ENCODE measurements around the gene NETO1. TPM values are rescaled to one million over a fixed set of nuclear protein-coding genes. Genes with fewer than 3 reads are reported as not detected.

Gene NETO1
- total and polyA plus RNA-seq, 8 donors: 0.26 to 2.3 (median 1.3) TPM; not detected in 4

DNA sequence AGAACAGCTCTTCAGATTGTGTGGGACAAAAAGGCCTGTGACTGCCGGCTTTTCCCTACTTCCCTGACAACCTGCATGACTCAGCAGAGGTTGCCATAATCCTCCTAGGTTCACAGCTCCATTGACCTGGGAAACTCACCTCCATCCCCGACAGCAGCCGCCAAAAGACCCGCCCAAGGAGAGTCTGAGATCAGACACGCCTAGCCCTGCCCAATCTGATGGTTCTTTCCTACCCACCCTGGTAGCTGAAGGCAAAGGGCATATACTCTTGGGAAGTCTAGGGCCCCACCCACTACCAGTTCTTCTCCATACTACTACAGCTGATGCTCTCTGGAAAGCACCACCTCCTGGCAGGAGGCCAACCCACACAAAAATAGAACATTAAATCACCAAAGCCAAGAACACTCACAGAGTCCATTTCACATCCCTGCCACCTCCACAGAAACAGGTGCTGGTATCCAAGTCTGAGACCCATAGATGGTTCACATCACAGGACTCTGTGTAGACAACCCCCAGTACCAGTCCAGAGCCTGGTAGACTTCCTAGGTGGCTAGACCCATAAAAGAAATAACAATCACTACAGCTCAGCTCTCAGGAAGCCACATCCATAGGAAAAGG, 140.6 kb downstream of the NETO1 start:
- H3K27me3 ChIP-seq: no peaks in the 10 kb centered on the region
- H3K9me3 ChIP-seq: no peaks in the 10 kb centered on the region
- TF ChIP-seq, protein P1, sequence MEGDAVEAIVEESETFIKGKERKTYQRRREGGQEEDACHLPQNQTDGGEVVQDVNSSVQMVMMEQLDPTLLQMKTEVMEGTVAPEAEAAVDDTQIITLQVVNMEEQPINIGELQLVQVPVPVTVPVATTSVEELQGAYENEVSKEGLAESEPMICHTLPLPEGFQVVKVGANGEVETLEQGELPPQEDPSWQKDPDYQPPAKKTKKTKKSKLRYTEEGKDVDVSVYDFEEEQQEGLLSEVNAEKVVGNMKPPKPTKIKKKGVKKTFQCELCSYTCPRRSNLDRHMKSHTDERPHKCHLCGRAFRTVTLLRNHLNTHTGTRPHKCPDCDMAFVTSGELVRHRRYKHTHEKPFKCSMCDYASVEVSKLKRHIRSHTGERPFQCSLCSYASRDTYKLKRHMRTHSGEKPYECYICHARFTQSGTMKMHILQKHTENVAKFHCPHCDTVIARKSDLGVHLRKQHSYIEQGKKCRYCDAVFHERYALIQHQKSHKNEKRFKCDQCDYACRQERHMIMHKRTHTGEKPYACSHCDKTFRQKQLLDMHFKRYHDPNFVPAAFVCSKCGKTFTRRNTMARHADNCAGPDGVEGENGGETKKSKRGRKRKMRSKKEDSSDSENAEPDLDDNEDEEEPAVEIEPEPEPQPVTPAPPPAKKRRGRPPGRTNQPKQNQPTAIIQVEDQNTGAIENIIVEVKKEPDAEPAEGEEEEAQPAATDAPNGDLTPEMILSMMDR (IDR thresholded peaks at IDR 0.05): no peak
- H3K27ac ChIP-seq: no peak overlapping the region
- FAIRE-seq (no peak), ATAC-seq (no peak), DNase-seq (no peak)
- H3K36me3 ChIP-seq: no peaks in the 10 kb centered on the region
- no peak overlapping the region for H3K4me3 ChIP-seq
- intact Hi-C loops (cut with DNase I): no loop called here
- WGBS, 2 donors: 65 to 70% methylated on average over 5 of the region's 5 CpGs
- H3K4me1 ChIP-seq: no peaks in the 10 kb centered on the region

DNA sequence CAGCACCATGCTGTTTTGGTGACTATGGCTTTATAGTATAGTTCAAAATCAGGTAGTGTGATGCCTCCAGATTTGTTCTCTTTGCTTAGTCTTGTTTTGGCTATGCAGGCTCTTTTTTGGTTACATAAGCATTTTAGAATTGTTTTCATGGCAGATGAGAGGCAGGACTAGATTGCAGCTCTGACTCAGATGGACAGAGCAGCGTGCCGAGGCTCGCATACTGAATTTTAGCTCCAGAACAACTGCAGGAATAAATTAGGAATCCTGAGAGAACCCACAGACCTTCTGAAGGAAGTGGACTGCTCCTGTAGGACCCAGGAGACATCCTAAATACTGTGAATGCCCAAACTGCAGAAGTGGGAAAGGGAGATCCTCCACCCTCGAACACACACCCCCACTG, 141.6 kb downstream of the NETO1 start:
- Histone ChIP-seq H3K27ac (no peak overlapping the region), H3K36me3 (no peaks in the 10 kb centered on the region), H3K4me1 (no peaks in the 10 kb centered on the region), H3K9me3 (no peaks in the 10 kb centered on the region), H3K4me3 (no peak overlapping the region), H3K27me3 (no peaks in the 10 kb centered on the region)
- FAIRE-seq: no peak
- intact Hi-C loops (cut with DNase I): no loop called here
- ATAC-seq: no peak
- 73 to 90% methylated on average over 4 of the region's 4 CpGs for whole genome bisulfite sequencing, 2 donors
- TF ChIP-seq, protein P1 (IDR thresholded peaks at IDR 0.05): no peak
- no peak for DNase-seq

GRCh38 chr18:72721330-72721729, 146.5 kb downstream of the NETO1 start:
- Histone ChIP-seq H3K27me3 (no peaks in the 10 kb centered on the region), H3K4me3 (no peak overlapping the region), H3K4me1 (no peaks in the 10 kb centered on the region), H3K36me3 (no peaks in the 10 kb centered on the region), H3K9me3 (no peaks in the 10 kb centered on the region), H3K27ac (no peak overlapping the region)
- TF ChIP-seq, protein P1 (IDR thresholded peaks at IDR 0.05): no peak
- 48 to 63% methylated on average over 3 of the region's 3 CpGs for WGBS, 2 donors
- DNase-seq (no peak), FAIRE-seq (no peak), ATAC-seq (no peak)
- intact Hi-C loops (cut with DNase I): no loop called here

DNA sequence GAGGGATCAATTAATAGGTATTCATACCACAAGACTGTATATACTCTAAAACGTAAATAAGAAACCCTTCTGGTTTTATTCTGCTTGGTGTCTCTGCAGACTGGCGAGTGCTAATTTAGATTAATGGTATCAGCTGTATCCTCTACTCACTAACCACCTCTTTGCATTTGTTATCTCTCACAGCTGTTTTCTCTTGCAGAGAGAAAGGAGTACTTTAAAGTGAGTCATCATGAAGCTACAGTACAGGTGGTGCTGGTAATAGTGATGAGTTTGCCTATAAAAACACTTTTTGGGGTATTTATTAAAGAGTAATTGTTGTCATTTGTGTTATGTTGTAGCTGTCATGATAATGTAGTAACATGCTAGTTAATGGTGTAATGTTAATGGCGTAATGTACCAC, 147.7 kb downstream of the NETO1 start:
- DNase-seq (no peak), ATAC-seq (no peak), FAIRE-seq (no peak)
- H3K36me3 ChIP-seq: no peaks in the 10 kb centered on the region
- intact Hi-C loops (cut with DNase I): no loop called here
- H3K27ac ChIP-seq: no peak overlapping the region
- no peaks in the 10 kb centered on the region for H3K9me3 ChIP-seq
- H3K4me3 ChIP-seq: no peak overlapping the region
- H3K4me1 ChIP-seq: no peaks in the 10 kb centered on the region
- TF ChIP-seq, protein P1 (IDR thresholded peaks at IDR 0.05): no peak
- H3K27me3 ChIP-seq: no peaks in the 10 kb centered on the region
- WGBS, 2 donors: 33 to 48% methylated on average over 3 of the region's 3 CpGs

DNA sequence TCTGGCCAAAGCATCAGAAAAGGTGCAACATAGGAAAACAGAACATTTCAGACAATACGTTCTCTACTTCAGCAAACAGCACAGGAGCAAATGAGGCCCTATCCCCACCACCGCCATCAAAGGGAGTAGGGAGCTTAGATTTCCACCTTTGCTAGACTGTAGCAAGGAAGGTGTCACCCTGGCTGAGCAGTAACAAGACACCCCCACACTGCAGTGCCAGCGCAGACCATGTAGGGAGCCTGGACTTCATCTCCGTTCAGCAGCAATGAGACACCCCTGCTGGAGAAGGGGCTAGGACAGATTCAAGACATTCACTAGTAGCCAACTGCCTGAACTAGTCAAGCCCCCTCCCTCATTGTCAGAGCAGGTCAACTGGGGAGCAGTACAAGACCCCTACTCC, 163.6 kb downstream of the NETO1 start:
- H3K4me3 ChIP-seq: no peak overlapping the region
- no peak overlapping the region for H3K27ac ChIP-seq
- ATAC-seq: no peak
- TF ChIP-seq, protein P1 (IDR thresholded peaks at IDR 0.05): no peak
- H3K9me3 ChIP-seq: no peaks in the 10 kb centered on the region
- intact Hi-C loops (cut with DNase I): no loop called here
- 68 to 85% methylated on average over 4 of the region's 4 CpGs for WGBS, 2 donors
- H3K36me3 ChIP-seq: no peaks in the 10 kb centered on the region
- H3K4me1 ChIP-seq: no peaks in the 10 kb centered on the region
- no peaks in the 10 kb centered on the region for H3K27me3 ChIP-seq
- no peak for FAIRE-seq
- DNase-seq: no peak
